ENCODE results near the gene ITGAD.

ITGAD gene

DNA sequence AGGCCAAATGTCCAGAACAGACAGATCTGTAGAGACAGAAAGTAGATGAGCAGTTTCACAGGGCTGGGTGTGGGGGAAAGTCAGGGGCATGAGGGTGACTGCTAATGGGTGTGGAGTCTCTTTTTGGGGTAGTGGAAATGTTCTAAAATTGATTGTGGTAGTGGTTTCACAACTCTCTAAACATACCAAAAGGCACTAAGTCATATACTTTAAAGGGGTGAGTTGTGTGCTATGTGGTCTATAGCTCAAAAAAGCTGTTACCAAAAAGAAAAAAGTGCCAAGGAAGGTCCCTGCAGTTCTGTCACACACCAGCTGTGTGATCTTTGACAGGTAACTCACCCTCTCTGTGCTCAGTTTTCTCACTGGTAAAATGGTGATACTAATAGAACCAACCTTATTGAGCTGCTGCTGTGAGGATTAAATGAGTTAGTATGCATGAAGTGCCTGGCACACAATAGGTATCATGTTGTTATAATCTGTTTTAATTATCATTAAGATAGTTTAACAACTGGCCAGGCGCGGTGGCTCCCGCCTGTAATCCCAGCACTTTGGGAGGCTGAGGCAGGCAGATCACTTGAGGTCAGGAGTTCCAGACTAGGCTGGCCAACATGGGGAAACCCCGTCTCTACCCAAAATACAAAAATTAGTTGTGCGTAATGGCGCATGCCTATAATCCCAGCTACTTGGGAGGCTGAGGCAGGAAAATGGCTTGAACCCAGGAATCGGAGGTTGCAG, 27.8 kb upstream of the ITGAD start:
- DNase-seq, result no peak

DNA sequence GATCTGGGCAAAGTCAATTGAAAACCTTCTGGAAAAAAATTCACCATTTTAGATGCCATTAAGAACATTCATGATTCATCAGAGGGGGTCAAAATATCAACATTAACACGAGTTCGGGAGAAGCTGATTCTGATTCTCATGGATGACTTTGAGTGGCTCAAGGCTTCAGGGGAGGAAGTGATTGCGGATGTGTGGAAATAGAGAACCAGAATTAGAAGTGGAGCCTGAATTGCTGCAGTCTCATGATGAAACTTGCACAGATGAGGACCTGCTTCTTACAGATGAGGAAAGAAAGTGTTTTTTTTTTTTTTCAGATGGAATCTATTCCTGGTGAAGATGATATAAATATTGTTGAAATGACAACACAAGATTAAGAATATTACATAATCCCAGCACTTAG, 25.3 kb upstream of the ITGAD start:
- DNase-seq, result no peak

DNA sequence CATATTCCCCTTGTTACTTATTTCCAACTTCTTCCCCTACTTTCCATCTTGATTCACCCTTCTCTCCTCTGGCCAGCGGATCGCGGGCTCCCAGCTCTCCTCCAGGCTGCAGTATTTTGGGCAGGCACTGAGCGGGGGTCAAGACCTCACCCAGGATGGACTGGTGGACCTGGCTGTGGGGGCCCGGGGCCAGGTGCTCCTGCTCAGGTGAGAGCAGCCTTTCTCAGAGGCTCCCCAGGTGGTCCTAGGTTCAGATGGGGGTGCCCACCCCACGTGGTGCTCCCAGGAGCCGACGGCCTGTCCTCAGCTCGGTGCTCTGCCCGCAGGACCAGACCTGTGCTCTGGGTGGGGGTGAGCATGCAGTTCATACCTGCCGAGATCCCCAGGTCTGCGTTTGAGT, 22.1 kb upstream of the ITGAD start:
- no peak for DNase-seq

DNA sequence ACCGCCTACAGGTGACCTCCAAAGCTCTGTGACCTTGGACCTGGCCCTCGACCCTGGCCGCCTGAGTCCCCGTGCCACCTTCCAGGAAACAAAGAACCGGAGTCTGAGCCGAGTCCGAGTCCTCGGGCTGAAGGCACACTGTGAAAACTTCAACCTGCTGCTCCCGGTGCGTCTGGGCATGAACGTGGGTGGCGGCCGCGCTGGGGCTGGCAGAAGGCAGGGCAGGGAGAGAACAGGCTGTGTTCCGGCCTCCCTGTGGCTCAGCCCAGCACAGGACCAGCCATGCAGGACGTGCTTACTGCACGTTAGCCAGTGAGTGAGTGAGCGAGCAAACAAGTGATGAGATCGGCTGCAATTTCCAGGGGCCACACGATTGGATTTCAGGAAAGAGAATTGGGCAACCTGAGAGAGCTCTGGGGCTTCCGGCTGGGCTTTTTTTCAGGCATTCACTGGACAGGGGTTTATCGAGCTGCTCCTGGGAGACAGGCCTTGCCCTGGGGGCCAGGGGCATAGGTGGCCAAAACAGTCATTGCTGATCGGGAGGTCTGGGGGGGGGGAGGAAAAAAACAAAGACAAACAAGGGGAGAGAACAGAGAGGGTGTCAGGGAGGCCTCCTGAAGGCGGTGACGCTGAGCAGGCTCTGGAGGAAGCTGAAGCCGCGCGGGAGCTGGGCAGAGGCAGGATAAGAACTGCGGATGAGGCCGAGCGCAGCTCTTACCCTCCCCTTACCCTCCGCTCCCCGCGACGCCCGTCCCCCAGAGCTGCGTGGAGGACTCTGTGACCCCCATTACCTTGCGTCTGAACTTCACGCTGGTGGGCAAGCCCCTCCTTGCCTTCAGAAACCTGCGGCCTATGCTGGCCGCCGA, 21.3 kb upstream of the ITGAD start:
- no peak for DNase-seq

DNA sequence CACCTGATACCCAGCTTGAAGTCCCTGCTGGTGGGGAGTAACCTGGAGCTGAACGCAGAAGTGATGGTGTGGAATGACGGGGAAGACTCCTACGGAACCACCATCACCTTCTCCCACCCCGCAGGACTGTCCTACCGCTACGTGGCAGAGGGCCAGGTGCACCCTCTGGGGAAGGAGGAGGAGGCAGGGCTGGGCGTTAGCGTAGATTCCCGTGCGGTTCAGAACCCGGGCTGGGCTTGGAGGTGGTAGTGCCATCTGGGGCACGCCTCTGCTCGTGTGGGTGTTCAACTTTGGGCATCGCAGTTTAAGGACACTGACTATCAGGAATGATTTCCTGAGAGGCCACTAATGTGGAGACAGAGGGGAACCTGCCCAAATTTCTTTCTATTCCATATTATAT, 19.9 kb upstream of the ITGAD start:
- no peak for DNase-seq

DNA sequence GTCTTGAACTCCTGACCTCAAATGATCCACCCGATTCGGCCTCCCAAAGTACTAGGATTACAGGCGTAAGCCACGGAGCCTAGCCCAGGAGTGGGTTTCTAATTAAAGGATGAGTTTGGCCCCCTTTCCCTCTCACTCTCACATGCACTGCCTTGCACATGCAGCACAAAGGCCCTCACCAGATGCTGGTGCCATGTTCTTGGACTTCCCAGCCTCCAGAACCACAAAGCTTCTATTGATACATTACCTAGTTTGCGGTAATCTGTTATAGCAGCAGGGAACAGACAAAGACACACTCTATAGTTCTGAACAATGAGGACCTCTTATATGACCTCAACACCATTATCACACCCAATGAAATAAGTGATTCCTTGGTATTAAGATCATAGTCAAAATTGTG, 17.9 kb upstream of the ITGAD start:
- no peak for DNase-seq

DNA sequence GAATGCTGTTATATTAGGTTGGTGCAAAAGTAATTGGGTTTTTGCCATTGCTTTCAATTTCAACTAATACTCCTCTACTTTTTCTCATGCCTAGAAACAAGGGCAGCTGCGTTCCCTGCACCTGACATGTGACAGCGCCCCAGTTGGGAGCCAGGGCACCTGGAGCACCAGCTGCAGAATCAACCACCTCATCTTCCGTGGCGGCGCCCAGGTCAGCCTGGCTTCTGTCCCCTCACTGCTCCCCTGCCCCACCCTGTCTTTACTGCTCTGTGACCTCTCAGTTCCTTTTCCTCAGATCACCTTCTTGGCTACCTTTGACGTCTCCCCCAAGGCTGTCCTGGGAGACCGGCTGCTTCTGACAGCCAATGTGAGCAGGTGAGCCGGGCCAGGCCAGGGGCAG, 16.4 kb upstream of the ITGAD start:
- DNase-seq, result no peak

DNA sequence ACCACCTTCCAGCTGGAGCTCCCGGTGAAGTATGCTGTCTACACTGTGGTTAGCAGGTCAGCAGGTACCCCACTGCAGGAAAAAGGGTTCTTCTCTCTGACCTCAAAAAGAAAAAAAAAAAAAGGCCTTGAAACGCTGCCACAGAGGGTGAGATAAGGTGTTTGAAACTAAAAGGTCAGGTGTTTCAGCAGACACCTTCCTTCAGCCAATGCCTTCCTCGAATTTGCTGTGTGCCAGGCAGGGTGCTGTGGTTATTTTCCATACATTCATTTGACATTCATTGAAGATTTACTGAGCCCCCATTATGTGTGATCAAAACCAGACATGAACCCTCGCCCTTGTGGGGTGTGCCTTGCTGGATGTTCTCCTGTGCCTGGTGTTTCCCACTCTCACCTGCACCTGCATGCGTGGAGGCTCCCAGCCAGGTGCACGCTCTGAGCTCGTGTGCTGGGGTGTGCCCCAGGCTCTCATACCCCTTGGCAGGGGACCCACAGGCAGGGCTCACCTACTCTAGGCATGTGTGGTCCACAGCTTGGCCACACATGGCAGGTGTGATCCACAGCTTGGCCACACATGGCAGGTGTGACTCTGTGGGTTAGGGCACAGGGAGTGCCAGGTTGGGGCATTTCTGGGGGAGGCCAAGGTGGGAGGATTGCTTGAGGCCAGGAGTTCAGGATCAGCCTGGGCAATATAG, 15.8 kb upstream of the ITGAD start:
- DNase-seq, result no peak

DNA sequence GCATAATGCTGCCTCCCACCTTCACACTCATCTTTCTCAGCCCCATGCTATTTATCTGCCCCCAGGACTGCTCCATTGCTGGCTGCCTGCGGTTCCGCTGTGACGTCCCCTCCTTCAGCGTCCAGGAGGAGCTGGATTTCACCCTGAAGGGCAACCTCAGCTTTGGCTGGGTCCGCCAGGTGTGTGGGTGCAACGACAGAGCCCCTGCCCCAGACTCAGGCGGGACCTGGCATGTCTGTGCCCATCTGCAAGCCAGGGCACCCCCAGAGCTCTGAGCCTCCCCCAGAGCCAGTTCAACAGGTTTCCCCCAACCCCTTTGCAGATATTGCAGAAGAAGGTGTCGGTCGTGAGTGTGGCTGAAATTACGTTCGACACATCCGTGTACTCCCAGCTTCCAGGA, 12.9 kb upstream of the ITGAD start:
- no peak for DNase-seq

DNA sequence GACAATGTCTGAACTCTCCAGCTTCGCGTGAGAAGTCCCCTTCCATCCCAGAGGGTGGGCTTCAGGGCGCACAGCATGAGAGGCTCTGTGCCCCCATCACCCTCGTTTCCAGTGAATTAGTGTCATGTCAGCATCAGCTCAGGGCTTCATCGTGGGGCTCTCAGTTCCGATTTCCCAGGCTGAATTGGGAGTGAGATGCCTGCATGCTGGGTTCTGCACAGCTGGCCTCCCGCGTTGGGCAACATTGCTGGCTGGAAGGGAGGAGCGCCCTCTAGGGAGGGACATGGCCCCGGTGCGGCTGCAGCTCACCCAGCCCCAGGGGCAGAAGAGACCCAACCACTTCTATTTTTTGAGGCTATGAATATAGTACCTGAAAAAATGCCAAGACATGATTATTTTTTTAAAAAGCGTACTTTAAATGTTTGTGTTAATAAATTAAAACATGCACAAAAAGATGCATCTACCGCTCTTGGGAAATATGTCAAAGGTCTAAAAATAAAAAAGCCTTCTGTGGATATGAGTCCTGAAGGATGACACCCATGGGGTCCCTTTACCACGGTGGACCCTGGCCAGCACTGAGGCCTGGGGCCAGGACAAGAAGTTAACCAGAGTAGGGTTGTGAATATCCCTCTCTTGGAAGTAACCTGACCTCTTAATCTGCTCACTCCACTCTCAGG, 10.5 kb upstream of the ITGAD start:
- no peak for DNase-seq

DNA sequence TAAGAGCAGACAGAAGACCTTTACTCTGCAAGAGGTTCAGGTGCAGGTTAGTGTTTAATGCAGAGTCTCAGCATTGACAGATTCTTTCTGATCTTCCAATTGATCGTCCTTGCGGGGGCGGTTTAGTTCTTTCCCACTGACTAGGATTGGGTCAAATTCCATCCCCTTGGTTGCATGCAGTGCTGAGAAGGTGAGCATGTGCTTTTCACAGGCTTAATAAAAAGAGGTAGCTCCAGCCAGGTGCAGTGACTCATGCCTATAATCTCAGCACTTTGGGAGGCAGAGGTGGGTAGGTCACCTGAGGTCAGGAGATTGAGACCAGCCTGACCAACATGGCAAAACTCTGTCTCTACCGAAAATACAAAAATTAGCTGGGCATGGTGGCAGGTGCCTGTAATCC, 7.5 kb upstream of the ITGAD start:
- DNase-seq, result no peak

DNA sequence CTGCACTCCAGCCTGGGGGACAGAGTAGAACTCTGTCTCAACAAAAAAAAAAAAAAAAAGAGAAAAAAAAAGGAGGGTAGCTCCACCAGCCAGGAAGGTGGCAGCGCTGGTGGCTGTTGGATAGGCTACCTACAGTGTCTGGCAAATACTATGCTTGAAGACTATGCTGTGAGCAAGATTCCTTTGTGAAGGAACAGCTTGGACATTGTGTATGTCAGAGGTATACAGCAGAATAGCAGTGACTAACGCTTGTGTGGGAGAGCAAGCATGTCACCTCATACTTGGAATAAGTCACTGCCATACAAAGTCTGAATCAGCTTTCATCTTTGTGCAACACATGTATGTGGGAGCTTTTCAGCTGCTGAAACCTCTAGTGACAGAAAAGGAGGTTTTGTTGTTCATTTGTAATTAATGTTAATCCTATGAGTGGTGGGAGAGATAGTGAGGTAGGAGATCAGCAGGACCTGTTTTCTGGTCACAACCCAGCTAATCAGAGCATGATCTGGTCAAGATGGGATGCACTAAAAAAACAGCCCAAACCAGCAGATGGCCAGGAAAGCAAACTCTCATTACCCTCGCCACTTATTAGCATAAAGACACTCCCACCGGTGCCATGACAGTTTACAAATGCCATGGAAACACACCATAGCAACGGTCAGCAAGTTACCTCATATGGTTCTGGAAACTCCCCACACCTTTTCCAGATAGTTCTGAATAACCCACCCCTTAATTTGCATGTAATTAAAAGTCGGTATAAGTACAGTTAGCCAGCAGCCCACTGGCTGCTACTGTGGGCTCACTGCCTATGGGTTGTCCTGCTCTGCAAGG, 6.8 kb upstream of the ITGAD start:
- DNase-seq, result peak; percentile 69

DNA sequence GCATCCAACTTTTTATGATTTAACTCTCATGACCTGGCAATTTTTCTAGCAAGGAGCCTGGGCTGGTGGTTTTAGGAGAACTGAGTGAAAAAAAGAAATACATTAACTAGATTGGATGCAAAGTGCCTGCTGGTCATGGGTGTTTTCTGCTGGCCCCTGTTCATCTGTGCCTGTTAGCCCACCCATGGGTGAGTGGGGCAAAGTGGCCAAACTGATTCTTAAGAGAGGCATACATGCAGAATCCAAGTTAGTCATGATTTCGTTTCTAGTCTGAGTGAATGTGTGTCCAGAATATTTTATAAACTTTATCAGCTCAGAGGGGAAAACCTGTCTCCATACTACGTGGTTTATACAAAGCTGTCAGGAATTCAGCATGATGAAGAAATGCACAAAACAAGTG, 4.6 kb upstream of the ITGAD start:
- no peak for DNase-seq

DNA sequence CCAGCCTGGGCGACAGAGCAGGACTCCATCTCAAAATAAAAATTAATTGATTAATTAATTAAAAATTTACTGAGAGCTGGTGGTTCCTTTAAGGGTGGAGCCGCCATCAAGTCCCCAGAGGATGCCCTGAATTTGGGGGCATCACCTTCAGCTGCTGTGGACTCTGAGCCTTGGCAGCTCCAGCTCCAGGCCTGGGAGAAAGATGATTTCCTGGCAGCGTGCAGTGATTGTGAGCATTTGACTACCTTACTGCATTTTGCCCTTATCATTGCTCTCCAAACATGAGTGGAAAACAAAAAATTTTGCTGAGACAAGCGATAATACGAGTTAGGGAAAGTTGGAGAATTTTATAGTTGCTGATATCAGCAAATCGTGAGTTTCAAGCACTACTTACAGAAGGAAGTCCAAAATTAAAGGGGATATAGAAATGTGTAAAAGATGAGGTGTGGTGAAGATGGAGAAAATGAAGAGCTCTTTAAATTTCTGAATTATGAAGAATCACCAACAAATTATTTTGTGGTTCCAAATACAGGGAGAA, 2.6 kb upstream of the ITGAD start:
- no peak for DNase-seq

DNA sequence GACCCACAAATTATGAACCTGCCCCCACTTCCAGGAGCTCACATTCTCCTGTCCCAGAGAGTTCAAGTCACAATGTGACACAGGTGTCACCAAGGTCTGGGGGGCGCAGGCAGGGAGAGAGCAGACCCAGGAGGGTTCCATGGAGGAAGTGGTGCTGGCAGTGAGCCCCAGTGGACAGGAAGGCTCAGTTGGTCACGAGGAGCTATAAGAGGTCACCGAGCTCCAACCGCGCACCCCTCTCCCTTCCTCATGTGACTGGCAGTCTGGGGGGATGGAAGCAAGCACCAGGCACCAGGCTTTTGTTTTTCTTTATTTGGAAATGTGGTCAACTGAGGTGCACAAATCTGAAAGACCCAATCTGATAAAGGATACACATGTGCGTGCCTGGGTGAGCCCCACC, 2.5 kb downstream of the ITGAD start:
- no peak for DNase-seq

DNA sequence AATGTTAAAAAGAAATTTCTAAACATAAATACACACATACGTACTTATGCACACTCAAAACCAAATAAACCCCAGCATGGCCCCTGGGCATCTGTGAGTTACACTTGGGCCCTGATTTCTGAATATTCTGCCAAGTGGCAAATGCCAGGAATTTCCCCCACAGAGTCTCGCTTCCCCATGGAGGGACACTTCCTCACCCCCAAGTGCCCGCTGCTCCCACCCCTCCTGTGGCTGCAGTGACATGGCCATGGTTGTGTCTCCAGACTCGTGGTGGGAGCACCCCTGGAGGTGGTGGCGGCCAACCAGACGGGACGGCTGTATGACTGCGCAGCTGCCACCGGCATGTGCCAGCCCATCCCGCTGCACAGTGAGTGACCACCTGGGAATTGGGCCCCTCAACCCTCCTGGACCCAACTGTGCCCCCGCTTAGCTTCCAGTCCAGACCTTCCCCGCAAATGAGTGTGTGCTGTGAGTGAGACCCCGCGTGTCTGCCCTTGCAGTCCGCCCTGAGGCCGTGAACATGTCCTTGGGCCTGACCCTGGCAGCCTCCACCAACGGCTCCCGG, 4.0 kb downstream of the ITGAD start:
- no peak for DNase-seq

DNA sequence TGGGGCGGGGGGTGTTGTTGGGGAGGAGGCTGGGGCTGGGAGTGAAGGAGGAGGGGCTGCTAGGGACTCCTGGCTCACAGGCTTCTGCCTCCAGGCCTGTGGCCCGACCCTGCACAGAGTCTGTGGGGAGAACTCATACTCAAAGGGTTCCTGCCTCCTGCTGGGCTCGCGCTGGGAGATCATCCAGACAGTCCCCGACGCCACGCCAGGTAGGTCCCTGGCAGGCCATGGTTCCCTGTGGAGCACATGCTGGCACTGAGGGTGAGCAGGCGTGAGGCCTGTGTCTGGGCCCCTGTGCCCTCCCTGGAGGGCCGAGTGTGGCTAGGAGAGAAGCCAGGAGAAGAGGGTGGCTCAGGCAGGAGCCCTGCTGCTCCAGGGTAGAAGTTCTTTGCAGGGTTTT, 4.6 kb downstream of the ITGAD start:
- no peak for DNase-seq

DNA sequence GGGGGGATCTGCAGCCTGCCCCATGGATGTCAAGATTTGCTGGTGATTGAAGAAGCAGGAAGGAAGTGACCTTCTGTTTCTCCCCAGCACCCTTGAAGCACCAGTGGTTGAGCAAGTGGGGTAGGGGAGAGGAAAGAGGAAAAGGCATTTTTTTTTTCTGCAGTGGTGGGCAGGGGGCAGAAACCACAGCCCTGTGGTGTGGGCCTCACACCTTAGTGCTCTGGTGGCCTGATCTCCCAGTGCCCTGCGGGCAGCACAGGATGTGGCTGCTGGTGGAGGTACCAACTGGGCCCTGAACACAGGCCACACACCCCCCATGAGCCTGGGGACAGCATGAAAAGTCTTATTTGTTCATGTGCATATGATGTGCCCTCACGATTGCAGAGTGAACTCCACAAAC, 7.1 kb downstream of the ITGAD start:
- DNase-seq, result no peak

DNA sequence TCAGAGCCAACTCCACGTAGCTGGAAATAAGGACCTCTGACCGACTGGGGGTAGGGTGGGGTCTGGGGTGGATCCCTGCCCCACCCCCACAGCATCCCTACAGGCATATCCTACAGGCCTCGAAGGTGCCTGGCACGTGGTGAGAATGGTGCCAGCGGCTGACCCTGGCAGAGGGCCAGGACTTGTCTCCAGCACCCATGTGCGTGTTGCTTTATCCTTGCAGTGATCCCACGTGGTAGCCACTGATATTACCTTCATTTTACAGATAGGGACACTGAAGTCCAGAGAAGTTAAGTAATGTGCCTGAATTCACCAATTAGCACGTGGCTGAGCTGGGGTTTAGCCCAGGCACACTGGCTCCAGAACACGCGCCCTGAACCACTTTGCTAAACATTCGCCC, 8.3 kb downstream of the ITGAD start:
- DNase-seq, result no peak

DNA sequence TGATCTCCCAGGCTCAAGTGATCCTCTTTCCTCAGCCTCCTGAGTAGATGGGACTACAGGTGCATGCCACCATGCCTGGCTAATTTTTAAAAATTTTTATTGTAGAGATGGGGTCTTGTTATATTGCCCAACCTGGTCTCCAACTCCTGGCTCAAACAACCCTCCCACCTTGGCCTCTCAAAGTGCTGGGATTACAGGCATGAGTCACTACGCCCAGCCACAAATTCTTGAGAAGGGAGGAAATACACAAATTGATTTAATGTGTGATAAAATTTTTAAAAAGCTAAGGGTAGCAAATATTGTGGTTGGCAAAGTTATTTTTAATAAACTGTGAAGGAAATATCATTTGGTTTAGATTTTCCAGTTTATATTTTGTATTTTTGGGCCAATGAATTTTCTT, 9.6 kb downstream of the ITGAD start:
- no peak for DNase-seq

DNA sequence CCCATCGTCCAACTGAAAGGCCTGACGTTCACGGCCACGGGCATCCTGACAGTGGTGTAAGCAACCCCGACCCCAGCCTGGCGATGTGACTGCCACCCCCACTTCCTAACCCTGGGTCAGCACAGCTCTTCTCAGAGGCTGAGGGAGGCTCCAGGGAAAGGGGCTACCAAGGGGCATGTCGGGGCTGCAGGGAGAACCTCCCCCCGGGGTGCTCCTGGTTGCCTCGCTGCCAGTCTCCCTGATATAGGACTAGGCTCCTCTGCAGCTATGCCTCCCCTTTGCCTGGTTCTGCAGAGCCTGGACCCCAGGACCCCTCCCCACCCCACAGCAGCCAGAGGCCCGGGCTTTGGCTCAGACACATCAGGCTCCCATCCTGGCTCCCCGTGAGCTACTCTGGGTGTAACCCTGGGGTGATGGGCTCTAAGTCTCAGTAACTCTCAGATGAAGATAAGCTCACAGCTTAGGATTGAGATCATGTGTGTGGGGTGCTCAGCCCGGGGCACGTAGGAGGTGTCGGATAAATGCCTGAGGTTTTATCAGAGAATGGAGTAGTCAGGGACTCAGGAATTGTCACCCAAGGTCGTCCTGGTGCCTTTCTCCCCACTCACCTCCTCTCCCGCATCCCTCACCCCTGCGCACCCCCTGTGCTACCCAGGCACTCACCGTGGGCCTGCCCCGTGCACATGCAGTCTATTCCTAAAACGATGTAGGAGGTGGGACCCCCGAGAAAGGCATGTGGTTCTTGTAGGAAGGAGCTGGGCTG, 10.6 kb downstream of the ITGAD start:
- no peak for DNase-seq

Data from DMS 273 treated with DMSO at 0.1 percent for 48 hours (cell line).